ENCODE data around the gene AP1S3. TPM values are rescaled to one million over a fixed set of nuclear protein-coding genes. Genes with fewer than 3 reads are reported as not detected.

The AP1S3 gene
- total RNA-seq, 1 experiment from 2014 or later: 66.3 TPM

- TF ChIP-seq POLR2AphosphoS5 (IDR thresholded peaks at IDR 0.05; ENCODE audit: low read depth, low read length) (no peak), SIN3A (IDR thresholded peaks at IDR 0.05; ENCODE audit: borderline replicate concordance, insufficient read depth, low read depth, low read length) (no peak), TCF7L2 (IDR thresholded peaks at IDR 0.05; ENCODE audit: low read depth, low read length) (no peak), CTCF (IDR thresholded peaks at IDR 0.05) (no peak)
- TF ChIP-seq, protein P1, sequence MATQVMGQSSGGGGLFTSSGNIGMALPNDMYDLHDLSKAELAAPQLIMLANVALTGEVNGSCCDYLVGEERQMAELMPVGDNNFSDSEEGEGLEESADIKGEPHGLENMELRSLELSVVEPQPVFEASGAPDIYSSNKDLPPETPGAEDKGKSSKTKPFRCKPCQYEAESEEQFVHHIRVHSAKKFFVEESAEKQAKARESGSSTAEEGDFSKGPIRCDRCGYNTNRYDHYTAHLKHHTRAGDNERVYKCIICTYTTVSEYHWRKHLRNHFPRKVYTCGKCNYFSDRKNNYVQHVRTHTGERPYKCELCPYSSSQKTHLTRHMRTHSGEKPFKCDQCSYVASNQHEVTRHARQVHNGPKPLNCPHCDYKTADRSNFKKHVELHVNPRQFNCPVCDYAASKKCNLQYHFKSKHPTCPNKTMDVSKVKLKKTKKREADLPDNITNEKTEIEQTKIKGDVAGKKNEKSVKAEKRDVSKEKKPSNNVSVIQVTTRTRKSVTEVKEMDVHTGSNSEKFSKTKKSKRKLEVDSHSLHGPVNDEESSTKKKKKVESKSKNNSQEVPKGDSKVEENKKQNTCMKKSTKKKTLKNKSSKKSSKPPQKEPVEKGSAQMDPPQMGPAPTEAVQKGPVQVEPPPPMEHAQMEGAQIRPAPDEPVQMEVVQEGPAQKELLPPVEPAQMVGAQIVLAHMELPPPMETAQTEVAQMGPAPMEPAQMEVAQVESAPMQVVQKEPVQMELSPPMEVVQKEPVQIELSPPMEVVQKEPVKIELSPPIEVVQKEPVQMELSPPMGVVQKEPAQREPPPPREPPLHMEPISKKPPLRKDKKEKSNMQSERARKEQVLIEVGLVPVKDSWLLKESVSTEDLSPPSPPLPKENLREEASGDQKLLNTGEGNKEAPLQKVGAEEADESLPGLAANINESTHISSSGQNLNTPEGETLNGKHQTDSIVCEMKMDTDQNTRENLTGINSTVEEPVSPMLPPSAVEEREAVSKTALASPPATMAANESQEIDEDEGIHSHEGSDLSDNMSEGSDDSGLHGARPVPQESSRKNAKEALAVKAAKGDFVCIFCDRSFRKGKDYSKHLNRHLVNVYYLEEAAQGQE (IDR thresholded peaks at IDR 0.05; ENCODE audit: insufficient read depth in 1 of 2, low read depth in 2 of 2, low read length in 1 of 2): no peak
- intact Hi-C loops (cut with micrococcal nuclease; ENCODE audit: unreplicated experiment) (no loop called here), in situ Hi-C loops (cut with HindIII; ENCODE audit: low pct_unique_long_range_greater_than_20kb, low sequenced_read_pairs) (no loop called here)
- ChIA-PET CTCF (no interaction called here), POLR2A (no interaction called here)
- H3K4me3 ChIP-seq (ENCODE audit: low read depth in 2 of 2, low read length in 2 of 2): no peak overlapping the region
- H3K27ac ChIP-seq (ENCODE audit: low read length): peak overlapping the region; percentile 66; the same call in 1 of the 2 replicates
- H3K36me3 ChIP-seq (ENCODE audit: control insufficient read depth, insufficient read depth, low read length): no peaks in the 10 kb centered on the region
- H3K4me1 ChIP-seq (ENCODE audit: control insufficient read depth, insufficient read depth, low read length): peaks cover 66% of the 10 kb centered on the region
- ATAC-seq: no peak
- no TSS peak for BruUV-seq (replicated peaks)
- H3K27me3 ChIP-seq (ENCODE audit: control insufficient read depth, insufficient read depth, low read length): no peaks in the 10 kb centered on the region
- no peak for DNase-seq (ENCODE audit: low read depth, low spot score)
- no peaks in the 10 kb centered on the region for H3K9me3 ChIP-seq (ENCODE audit: control insufficient read depth, insufficient read depth, low read depth, low read length)
Measured at GRCh38 chr2:223819891-223820290, 17.5 kb downstream of the AP1S3 start.

DNA sequence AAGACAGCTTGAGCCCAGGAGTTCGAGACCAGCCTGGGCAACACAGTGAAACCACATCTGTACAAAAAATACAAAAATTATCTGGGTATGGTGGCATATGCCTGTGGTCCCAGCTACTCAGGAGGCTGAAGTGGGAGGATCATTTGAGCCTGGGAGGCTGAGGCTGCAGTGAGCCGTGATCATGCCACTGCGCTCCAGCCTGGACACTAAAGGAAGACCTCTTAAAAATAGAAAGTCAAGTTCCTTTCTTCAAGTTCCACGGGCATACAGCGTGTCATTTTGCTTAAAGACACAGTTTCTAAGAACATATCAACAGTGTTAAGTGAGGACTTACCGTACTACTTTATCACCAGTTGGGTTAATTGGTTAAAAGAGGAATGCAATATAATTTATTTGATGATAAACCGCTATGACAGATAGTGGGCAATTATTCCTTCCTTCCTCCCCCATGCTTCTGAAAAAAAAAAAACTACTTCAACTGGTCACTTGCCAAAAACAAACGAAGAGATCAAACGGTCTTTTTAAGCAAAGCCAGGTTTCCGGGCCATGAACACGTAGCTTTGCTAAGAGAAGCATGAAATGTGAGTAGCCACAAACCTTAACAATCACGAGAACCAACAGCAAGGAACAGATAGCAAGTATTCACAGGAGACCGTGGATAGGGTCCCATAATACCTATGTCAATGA lies 21.4 kb downstream of the AP1S3 start:
- peak overlapping the region in 1 of 2 experiments; percentile 1; a peak in 2 of 4 replicates for H3K4me3 ChIP-seq (ENCODE audit: low read depth in 2 of 2, low read length in 2 of 2)
- no TSS peak for BruUV-seq (replicated peaks)
- ATAC-seq: peak; percentile 32
- CTCF ChIA-PET: no interaction called here
- H3K4me1 ChIP-seq (ENCODE audit: control insufficient read depth, insufficient read depth, low read length): peaks cover 75% of the 10 kb centered on the region
- no peaks in the 10 kb centered on the region for H3K36me3 ChIP-seq (ENCODE audit: control insufficient read depth, insufficient read depth, low read length)
- peak; percentile 85 for TF ChIP-seq TCF7L2 (IDR thresholded peaks at IDR 0.05; ENCODE audit: low read depth, low read length)
- TF ChIP-seq, protein P1 (IDR thresholded peaks at IDR 0.05; ENCODE audit: insufficient read depth in 1 of 2, low read depth in 2 of 2, low read length in 1 of 2): no peak
- POLR2A ChIA-PET: no interaction called here
- peak overlapping the region; percentile 87 for H3K27ac ChIP-seq (ENCODE audit: low read length)
- intact Hi-C loops (cut with micrococcal nuclease; ENCODE audit: unreplicated experiment) (no loop called here), in situ Hi-C loops (cut with HindIII; ENCODE audit: low pct_unique_long_range_greater_than_20kb, low sequenced_read_pairs) (no loop called here)
- H3K27me3 ChIP-seq (ENCODE audit: control insufficient read depth, insufficient read depth, low read length): no peaks in the 10 kb centered on the region
- no peak for DNase-seq (ENCODE audit: low read depth, low spot score)
- H3K9me3 ChIP-seq (ENCODE audit: control insufficient read depth, insufficient read depth, low read depth, low read length): no peaks in the 10 kb centered on the region
